Activated CD8-positive, alpha-beta T cell treated with anti-CD3 and anti-CD28 coated beads for 36 hours (primary cell): ENCODE results near the gene ATP5F1D. TPM values are rescaled to one million over a fixed set of nuclear protein-coding genes. Genes with fewer than 3 reads are reported as not detected.

Experiments
- ATAC-seq: fragments of 200-7000 bp; cut with Tn5 transposase; one replicate; pipeline ENCODE4 v1.10.0; 2021; ENCODE audit warnings: mild to moderate bottlenecking, moderate library complexity
- CTCF ChIA-PET: fragments of 350-600 bp; sonication (Branson Sonifier 250); formaldehyde crosslinking; loops from one replicate; lab custom pipeline; 2021; ENCODE audit warnings: antibody characterized with exemption; lab: Charles Lee
- POLR2A ChIA-PET: fragments of 350-600 bp; sonication (Branson Sonifier 250); formaldehyde crosslinking; loops from one replicate; lab custom pipeline; 2021; ENCODE audit warnings: antibody characterized with exemption; lab: Charles Lee
- DNase-seq: peaks from one replicate; pipeline ENCODE4 v3.0.0-alpha.2; 2020
- H3K27ac Mint-ChIP-seq: one replicate; pipeline ENCODE4 v1.8.0; 2021; ENCODE audit warnings: mild to moderate bottlenecking, mixed read lengths
- H3K27me3 Mint-ChIP-seq: one replicate; pipeline ENCODE4 v1.8.0; 2021; ENCODE audit warnings: mixed read lengths
- H3K36me3 Mint-ChIP-seq: one replicate; pipeline ENCODE4 v1.8.0; 2021; ENCODE audit warnings: low read depth, mixed read lengths
- H3K4me1 Mint-ChIP-seq: one replicate; pipeline ENCODE4 v1.8.0; 2021; ENCODE audit warnings: low read depth, mixed read lengths
- H3K4me3 Mint-ChIP-seq: one replicate; pipeline ENCODE4 v1.8.0; 2021; ENCODE audit warnings: mild to moderate bottlenecking, moderate library complexity, mixed read lengths
- H3K9me3 Mint-ChIP-seq: one replicate; pipeline ENCODE4 v1.8.0; 2021; ENCODE audit warnings: mixed read lengths
- intact Hi-C: fragments of 100-400 bp; cut with micrococcal nuclease; formaldehyde crosslinking; loops from one replicate; pipeline ENCODE4 v1.10.0; 2022
- total RNA-seq, 2 experiments: library from RNA; stranded (reverse); gene quantifications; one replicate each; pipeline ENCODE4 v1.2.3, GENCODE V29; 2021
- TF ChIP-seq, protein P1 (sequence below): fragments of 200-600 bp; IDR thresholded peaks from one replicate; pipeline ENCODE4 v1.8.0; 2022; ENCODE audit warnings: antibody characterized with exemption, mild to moderate bottlenecking

Gene ATP5F1D
- total RNA-seq, 2 experiments from 2014 or later: 186 to 199 TPM

DNA sequence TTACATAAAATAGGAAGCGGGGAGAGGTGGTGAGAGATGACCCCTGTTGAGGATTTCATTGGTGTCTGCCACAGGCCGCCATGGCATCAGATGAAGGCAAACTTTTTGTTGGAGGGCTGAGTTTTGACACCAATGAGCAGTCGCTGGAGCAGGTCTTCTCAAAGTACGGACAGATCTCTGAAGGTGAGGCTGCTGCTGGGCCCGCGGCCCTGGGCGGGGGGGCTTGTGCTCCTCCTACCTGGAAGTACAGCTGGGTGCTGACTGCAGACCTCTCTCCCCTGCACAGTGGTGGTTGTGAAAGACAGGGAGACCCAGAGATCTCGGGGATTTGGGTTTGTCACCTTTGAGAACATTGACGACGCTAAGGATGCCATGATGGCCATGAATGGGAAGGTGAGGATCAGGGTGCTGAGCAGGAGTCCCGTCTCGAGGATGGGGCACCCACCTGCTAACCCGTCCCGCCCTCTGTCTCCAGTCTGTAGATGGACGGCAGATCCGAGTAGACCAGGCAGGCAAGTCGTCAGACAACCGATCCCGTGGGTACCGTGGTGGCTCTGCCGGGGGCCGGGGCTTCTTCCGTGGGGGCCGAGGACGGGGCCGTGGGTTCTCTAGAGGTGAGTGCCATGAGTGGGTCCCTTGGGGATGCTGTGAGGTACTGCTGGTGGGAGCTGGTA lies 29.4 kb downstream of the ATP5F1D start:
- Mint-ChIP-seq H3K36me3 (peaks cover 47% of the 10 kb centered on the region), H3K9me3 (no peaks in the 10 kb centered on the region), H3K4me1 (peaks cover 62% of the 10 kb centered on the region), H3K27ac (peak overlapping the region; percentile 95), H3K27me3 (no peaks in the 10 kb centered on the region), H3K4me3 (peak overlapping the region; percentile 94)
- POLR2A ChIA-PET: interaction anchor here (0.9 to 2.1 kb wide), 3 partner anchors 15 to 93 kb away, joined by 3 to 7 read pairs (median 5); no protein-coding TSS in a partner anchor
- TF ChIP-seq, protein P1, sequence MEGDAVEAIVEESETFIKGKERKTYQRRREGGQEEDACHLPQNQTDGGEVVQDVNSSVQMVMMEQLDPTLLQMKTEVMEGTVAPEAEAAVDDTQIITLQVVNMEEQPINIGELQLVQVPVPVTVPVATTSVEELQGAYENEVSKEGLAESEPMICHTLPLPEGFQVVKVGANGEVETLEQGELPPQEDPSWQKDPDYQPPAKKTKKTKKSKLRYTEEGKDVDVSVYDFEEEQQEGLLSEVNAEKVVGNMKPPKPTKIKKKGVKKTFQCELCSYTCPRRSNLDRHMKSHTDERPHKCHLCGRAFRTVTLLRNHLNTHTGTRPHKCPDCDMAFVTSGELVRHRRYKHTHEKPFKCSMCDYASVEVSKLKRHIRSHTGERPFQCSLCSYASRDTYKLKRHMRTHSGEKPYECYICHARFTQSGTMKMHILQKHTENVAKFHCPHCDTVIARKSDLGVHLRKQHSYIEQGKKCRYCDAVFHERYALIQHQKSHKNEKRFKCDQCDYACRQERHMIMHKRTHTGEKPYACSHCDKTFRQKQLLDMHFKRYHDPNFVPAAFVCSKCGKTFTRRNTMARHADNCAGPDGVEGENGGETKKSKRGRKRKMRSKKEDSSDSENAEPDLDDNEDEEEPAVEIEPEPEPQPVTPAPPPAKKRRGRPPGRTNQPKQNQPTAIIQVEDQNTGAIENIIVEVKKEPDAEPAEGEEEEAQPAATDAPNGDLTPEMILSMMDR: no peak
- DNase-seq (no peak), ATAC-seq (no peak)
- intact Hi-C loops: loop anchor here (10.0 kb wide), 1 partner anchor 94 kb away; no protein-coding TSS in a partner anchor
- CTCF ChIA-PET: interaction anchor here (5.6 kb wide), 1 partner anchor 27 kb away, joined by 65 read pairs; no protein-coding TSS in a partner anchor

DNA sequence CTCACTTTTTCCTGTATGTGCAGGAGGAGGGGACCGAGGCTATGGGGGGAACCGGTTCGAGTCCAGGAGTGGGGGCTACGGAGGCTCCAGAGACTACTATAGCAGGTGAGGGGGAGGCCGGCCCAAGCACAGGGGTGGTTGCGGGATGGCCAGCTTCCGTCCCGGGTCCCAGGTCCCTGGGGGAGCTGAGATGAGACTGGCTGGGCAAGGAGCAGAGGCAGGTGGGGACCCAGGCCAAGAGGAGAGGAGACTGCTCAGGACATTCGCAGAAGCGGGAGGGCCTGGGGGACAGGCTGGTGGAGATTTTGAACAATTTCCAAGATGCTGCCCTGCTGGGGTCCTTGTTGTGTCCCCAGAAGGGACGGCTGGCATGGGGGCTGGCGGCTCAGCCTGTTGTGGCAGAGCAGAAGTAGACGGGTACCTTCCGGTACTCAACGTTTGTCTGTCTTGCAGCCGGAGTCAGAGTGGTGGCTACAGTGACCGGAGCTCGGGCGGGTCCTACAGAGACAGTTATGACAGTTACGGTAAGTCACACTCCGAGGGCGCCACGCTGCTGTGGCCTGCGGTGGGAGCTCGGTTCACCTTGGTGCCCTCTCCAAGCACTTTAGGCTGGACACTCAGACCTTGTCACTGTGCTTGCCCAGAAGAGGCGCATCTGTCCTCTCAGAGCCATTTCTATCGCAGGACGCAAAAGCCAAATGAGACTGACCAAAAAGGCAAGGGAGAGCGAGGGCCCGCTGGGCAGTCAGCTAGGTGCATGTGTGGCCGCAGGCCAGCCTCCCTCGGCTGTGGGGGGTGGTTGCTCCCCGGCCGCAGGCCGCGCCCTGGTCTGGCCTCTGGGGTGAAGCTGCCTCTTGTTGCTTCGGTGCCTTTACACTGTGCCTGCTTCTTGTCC lies 30.2 kb downstream of the ATP5F1D start:
- peak overlapping the region; percentile 94 for H3K4me3 Mint-ChIP-seq
- peak overlapping the region; percentile 95 for H3K27ac Mint-ChIP-seq
- H3K4me1 Mint-ChIP-seq: peaks cover 64% of the 10 kb centered on the region

DNA sequence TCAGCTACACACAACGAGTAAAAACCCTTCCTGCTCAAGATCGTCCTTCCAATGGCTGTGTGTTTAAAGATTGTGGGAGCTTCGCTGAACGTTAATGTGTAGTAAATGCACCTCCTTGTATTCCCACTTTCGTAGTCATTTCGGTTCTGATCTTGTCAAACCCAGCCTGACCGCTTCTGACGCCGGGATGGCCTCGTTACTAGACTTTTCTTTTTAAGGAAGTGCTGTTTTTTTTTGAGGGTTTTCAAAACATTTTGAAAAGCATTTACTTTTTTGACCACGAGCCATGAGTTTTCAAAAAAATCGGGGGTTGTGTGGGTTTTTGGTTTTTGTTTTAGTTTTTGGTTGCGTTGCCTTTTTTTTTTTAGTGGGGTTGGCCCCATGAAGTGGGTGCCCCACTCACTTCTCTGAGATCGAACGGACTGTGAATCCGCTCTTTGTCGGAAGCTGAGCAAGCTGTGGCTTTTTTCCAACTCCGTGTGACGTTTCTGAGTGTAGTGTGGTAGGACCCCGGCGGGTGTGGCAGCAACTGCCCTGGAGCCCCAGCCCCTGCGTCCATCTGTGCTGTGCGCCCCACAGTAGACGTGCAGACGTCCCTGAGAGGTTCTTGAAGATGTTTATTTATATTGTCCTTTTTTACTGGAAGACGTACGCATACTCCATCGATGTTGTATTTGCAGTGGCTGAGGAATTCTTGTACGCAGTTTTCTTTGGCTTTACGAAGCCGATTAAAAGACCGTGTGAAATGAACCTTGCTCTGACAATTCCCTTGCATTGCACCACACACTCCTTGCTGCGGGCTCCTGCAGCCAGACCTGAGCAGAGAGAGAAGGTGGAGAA lies 31.1 kb downstream of the ATP5F1D start:
- no peaks in the 10 kb centered on the region for H3K27me3 Mint-ChIP-seq
- peaks cover 55% of the 10 kb centered on the region for H3K36me3 Mint-ChIP-seq
- CTCF ChIA-PET: interaction anchor here (0.6 to 5.6 kb wide), 4 partner anchors 28 to 171 kb away, joined by 3 to 65 read pairs (median 3); no protein-coding TSS in a partner anchor
- H3K27ac Mint-ChIP-seq: peak overlapping the region; percentile 51
- intact Hi-C loops: loop anchor here (10.0 kb wide), 1 partner anchor 92 kb away; no protein-coding TSS in a partner anchor
- TF ChIP-seq, protein P1: no peak
- POLR2A ChIA-PET: interaction anchor here (1.1 to 2.1 kb wide), 6 partner anchors 13 to 181 kb away, joined by 3 to 7 read pairs (median 4); partner anchors contain the start of gene MIDN
- H3K4me3 Mint-ChIP-seq: peak overlapping the region; percentile 74
- H3K4me1 Mint-ChIP-seq: peaks cover 60% of the 10 kb centered on the region
- no peaks in the 10 kb centered on the region for H3K9me3 Mint-ChIP-seq
- DNase-seq (no peak), ATAC-seq (no peak)

More for the DNA sequence above, 30.2 kb downstream of the ATP5F1D start:
- intact Hi-C loops: loop anchor here (10.0 kb wide), 1 partner anchor 93 kb away; no protein-coding TSS in a partner anchor
- TF ChIP-seq, protein P1: no peak
- no peaks in the 10 kb centered on the region for H3K27me3 Mint-ChIP-seq
- ChIA-PET CTCF (interaction anchor here (5.6 kb wide), 1 partner anchor 27 kb away, joined by 65 read pairs; no protein-coding TSS in a partner anchor), POLR2A (interaction anchor here (0.8 to 2.1 kb wide), 6 partner anchors 12 to 181 kb away, joined by 3 to 7 read pairs (median 4); no protein-coding TSS in a partner anchor)
- no peak for DNase-seq
- H3K36me3 Mint-ChIP-seq: peaks cover 51% of the 10 kb centered on the region
- no peak for ATAC-seq
- H3K9me3 Mint-ChIP-seq: no peaks in the 10 kb centered on the region

DNA sequence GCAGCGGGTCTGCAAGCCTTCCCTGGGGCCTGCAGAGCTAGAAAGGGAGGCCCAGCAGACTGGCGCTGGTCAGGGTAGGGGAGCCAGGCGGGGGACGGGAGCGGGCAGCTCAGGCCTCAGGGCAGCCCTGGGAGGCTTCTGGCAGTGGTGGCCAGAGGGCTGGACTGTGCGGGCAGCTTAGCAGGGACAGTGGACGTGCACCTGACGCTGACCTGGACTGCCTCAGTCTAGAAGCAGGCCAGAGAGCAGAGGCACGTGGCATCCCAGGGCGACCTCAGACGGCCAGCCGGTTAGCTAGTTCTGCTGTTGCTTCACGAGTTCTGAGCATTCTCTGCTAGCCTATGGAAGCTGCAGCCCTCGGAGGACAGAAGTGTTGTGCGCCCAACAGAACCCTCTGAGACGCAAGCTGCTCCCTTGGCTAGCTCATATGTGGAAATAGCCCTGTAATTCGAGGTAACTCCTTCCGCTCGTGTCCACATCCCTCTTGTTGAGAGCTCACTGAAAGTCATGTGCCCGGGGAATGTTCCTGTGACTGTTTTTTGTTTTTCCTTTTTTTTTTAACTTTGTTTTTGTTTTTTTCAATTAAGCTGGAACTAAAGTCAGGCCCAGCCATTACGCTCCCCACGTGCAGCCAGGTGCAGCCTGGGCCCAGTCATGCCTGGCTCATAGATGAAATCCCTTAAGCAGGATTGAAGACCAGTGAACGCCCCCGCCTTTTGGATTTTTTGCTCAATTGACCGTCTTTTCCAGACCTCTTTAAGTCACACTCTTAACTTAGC lies 31.9 kb downstream of the ATP5F1D start:
- CTCF ChIA-PET: interaction anchor here (0.6 to 5.6 kb wide), 6 partner anchors 29 to 172 kb away, joined by 3 to 65 read pairs (median 3); no protein-coding TSS in a partner anchor
- ATAC-seq (no peak), DNase-seq (no peak)
- Mint-ChIP-seq H3K27ac (peak overlapping the region; percentile 76), H3K27me3 (no peaks in the 10 kb centered on the region), H3K36me3 (peaks cover 59% of the 10 kb centered on the region), H3K4me1 (peaks cover 53% of the 10 kb centered on the region), H3K9me3 (no peaks in the 10 kb centered on the region), H3K4me3 (peak overlapping the region; percentile 74)
- TF ChIP-seq, protein P1: no peak
- intact Hi-C loops: loop anchor here (10.0 kb wide), 1 partner anchor 91 kb away; no protein-coding TSS in a partner anchor
- POLR2A ChIA-PET: interaction anchor here (0.6 to 1.9 kb wide), 9 partner anchors 10 to 136 kb away, joined by 3 to 7 read pairs (median 4); partner anchors contain the start of genes ATP5F1D and MIDN
